Right renal pelvis (tissue), 4 donors: ENCODE measurements around the gene NDUFA3. TPM values are rescaled to one million over a fixed set of nuclear protein-coding genes. Genes with fewer than 3 reads are reported as not detected.

Source experiments
- DNase-seq, 4 donors: peaks; one replicate each; pipeline ENCODE4 v3.0.0-alpha.2; 2013; ENCODE audit warnings: low read depth in 4 of 4, low spot score in 3 of 4, missing footprints in 1 of 4
- polyA plus RNA-seq, 4 donors: library from polyadenylated mRNA; unstranded; fragments of 120-200 nt; gene quantifications; one replicate each; pipeline ENCODE4 v1.2.1, GENCODE V29; 2013; ENCODE audit not compliant: insufficient read length in 4 of 4

The NDUFA3 gene
- polyA plus RNA-seq, 4 donors, result 103 to 139 (median 114) TPM

DNA sequence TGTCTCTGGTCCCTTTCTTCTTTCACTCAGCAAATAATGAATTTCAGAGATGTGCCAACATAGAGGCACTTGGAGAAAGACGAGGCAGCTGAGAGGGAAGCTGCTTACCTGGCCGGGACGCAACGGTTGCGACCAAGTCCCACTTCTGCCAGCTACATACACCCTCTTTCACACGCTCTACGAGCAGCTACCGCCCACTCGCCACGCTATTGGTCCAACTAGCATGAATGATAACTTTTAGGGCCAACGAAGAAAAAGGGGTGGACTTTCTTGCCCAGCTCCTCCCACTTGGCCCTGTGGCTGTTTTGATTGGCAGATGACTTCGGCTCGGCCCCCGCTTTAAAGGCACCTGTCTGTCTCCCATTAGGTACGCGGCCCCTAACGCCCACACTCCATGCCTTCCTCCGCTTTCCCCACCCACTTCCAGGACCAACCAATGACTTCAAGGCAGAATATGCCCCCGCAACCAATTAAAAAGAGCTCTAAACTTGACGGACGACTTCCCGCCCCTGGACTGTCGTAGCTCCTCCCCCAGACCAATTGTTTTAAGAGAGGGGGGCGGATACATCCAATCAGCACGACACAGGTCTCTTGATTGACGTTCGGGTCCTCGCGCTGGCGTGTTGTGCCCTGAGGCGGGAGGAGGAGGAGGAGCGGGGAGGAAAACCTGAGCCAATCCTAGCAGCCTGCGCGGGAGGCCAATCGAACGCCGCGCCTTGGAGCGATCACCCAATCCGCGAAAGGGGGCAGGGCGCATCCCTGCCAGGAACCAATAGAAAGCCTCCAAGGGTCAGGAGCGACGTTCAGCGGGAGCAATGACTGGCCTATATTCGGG is 34.4 kb downstream of the NDUFA3 start:
- peak; percentile 95 to 100 (median 100) for DNase-seq

GRCh38 chr19:54137699-54138488 is 35.2 kb downstream of the NDUFA3 start, which contains the start of gene CNOT3:
TSS of gene CNOT3 (plus strand) at chr19:54137762. CDS start at chr19:54142979, 5,217 bp downstream.
- no peak for DNase-seq

DNA sequence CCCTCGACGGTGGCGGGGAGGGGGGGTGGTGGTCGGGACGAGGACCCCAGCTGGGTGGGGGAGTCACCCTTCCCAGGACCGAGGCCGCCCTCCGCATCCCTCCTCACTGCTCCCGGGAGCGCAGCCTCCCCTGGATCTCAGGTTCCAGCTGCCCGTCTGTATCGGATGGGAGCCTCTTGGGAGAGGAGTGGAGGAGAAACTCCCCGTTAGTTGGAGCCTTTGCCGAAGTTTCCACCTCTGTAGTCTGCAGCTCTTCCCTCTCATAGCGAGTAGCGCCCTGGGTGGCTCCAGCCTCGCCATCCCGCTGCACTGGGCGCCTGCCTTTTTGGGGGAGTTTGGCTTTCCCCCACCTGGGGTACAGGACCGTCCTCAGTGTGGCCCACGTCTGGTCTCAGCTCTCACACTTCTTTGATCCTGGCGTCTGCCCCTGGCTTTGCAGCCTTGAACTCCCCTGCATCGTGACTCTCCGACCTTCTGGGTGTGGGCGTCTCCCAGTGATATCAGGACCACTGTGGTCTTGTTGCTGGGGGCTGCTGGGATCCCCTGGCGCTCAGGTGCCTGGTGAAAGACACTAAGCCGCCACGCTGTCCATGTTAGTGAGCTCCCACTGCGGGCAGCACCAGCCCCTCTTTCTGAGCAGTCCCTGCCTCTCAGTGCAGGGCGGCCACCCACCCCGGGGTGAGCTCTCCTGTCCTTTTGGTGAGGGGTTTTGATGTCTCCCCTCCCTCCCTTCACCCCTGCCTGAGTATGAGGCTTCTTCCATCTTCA is 36.0 kb downstream of the NDUFA3 start:
- no peak for DNase-seq

- no peak for DNase-seq
These were observed 38.7 kb downstream of the NDUFA3 start for GRCh38 chr19:54141356-54141755.

GRCh38 chr19:54142166-54142780 is 39.6 kb downstream of the NDUFA3 start:
- no peak for DNase-seq

- DNase-seq, result no peak
These were observed 43.0 kb downstream of the NDUFA3 start for GRCh38 chr19:54145541-54146158.

- DNase-seq, result peak in 1 of 4 donors; percentile 53
These were observed 45.0 kb downstream of the NDUFA3 start for GRCh38 chr19:54147676-54148075.

- no peak for DNase-seq
These were observed 45.5 kb downstream of the NDUFA3 start for GRCh38 chr19:54148158-54148557.

DNA sequence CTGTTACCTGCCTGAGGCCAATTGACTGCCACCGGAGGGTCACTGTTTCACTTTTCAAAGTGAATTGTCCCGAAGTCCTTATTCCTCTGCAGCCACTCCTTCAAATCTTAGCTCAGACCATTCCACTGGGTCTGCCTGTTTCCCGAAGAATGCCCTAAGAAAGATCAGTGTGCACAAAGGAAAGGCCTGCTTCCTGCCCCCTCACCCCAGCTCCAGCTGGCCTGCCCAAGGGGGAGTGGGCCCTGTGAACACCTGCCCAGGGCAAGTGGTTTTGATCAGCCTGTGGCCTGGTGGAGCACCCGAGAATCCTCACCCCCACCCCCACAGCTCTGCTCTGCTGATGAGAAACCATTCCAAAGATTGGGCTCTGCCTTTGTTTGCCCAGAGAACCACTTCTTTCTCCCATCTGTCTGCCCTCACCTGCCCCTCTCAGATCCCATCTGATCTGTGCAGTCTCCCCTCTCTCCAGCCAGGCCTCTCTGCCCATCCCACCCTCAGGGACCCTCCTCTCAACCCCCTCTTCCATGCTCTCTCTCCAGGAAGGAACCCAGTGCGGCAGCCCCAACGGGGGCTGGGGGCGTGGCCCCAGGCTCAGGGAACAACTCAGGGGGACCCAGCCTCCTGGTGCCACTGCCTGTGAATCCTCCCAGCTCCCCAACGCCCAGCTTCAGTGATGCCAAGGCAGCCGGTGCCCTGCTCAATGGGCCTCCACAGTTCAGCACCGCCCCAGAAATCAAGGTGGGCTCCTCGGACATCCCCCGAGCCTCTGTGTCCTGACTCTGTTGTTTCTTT is 46.6 kb downstream of the NDUFA3 start:
- no peak for DNase-seq

- DNase-seq, result no peak
These were observed 48.8 kb downstream of the NDUFA3 start for GRCh38 chr19:54151362-54152035.

DNA sequence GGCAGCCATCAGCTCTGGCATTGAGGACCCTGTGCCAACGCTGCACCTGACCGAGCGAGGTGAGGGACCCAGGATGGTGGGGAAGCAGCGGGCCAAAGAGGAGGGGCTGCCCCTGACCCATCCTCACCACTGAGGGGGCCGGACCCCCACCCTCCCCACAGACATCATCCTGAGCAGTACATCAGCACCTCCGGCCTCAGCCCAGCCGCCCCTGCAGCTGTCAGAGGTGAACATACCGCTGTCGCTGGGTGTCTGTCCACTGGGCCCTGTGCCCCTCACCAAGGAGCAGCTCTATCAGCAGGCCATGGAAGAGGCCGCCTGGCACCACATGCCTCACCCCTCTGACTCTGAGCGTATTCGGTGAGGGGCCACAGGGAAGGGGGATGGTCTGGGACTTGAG is 49.6 kb downstream of the NDUFA3 start:
- DNase-seq, result no peak

GRCh38 chr19:54152878-54153524 is 50.3 kb downstream of the NDUFA3 start:
- DNase-seq, result no peak

- DNase-seq, result no peak
These were observed 51.2 kb downstream of the NDUFA3 start for GRCh38 chr19:54153731-54154326.

- no peak for DNase-seq
These were observed 52.1 kb downstream of the NDUFA3 start for GRCh38 chr19:54154603-54155345.

GRCh38 chr19:54155694-54156093 is 53.0 kb downstream of the NDUFA3 start:
- DNase-seq, result no peak

DNA sequence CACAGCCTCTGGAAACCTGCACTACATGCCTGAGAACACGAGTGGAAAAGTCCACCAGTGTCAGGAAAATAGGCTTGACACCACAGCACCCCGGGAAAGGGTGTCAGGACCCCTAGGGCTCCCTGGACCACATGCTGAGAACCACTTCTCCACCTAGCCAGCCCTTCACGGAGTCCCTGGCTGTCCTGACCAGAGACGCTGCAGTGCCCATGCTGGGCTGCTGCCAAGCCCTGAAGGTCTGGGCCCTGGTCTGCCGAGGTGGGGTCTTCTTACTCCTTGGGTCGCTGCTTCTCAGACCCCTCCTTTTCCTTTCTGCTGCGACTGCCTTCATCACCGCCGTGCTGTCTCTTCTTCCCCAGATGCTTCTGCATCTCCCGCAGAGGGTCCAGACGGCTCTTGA is 53.8 kb downstream of the NDUFA3 start:
- DNase-seq, result no peak

DNA sequence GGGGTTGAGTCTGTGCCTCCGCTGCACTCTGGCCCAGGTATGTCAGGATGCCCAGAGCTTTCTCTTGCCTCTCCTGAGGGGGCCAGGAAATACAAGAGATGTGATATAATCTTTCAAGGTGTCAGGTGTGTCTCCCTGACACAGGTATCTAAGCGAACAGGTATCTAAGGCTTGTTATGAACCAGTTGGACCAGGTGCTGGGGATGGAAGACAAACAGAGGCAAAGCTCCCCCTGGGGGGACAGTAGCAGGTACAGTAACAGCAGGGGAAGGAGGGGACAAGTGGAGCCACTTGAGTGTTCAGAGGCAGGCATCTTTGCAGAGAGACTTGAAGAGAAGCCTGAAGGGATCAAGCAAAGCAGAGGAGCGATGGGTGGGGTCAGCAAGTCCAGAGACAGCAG is 54.3 kb downstream of the NDUFA3 start:
- no peak for DNase-seq
